ENCODE data around the gene IKBKE.

DNA sequence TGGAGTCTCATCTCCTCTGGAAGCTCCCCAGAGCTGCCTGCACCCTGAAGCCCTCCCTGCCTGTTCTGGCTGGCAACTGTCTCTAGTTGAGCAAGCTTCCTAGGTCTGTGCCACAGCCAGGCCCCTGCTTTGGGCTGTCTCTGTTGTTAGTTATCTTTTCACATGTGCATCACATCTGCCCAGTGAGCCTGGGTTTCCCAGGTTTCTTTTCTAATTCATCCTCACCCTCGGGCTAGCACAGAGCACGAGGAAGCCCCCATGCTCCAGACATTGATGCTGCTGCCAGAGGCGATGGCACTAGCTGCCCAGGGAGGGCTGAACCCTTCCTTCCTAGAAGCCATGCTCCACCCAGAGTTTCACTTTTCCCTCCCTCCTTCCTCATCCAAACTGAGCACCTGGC, 64.3 kb downstream of the IKBKE start:
- no peak for TF ChIP-seq POLR2A (IDR thresholded peaks at IDR 0.05; ENCODE audit: low read depth, low read length)
- TF ChIP-seq POLR2AphosphoS5 (IDR thresholded peaks at IDR 0.05; ENCODE audit: low read depth, low read length), result no peak
- no peak for TF ChIP-seq TAF1 (IDR thresholded peaks at IDR 0.05; ENCODE audit: borderline replicate concordance, low read depth, low read length)
